MG63 (cell line): ENCODE results near the gene MS4A4A. TPM values are rescaled to one million over a fixed set of nuclear protein-coding genes. Genes with fewer than 3 reads are reported as not detected.
A peak's percentile ranks its signal among the peaks of the same experiment; 100 is the strongest.

ENCODE experiments used
- DNase-seq: peaks from one replicate; pipeline ENCODE4 v3.0.0-alpha.2; 2020
- H3K27me3 ChIP-seq: fragments of 250-450 bp; sonication (Bioruptor Pico); 2 replicates; pipeline ENCODE4 v1.5.1; 2020; ENCODE audit warnings: mild to moderate bottlenecking, moderate library complexity
- H3K36me3 ChIP-seq: fragments of 250-450 bp; sonication (Bioruptor Pico); 2 replicates; pipeline ENCODE4 v1.5.1; 2020; ENCODE audit warnings: mild to moderate bottlenecking, moderate library complexity
- H3K4me3 ChIP-seq: fragments of 250-450 bp; sonication (Bioruptor Pico); 2 replicates; pipeline ENCODE4 v1.5.1; 2020; ENCODE audit warnings: mild to moderate bottlenecking, moderate library complexity
- H3K9me3 ChIP-seq: fragments of 250-450 bp; sonication (Bioruptor Pico); 2 replicates; pipeline ENCODE4 v1.5.1; 2020; ENCODE audit warnings: mild to moderate bottlenecking, moderate library complexity
- total RNA-seq: library from RNA; depleted of rRNA; stranded (reverse); fragments of >200 nt; shearing (Covaris generic); gene quantifications from 2 replicates; pipeline ENCODE4 v1.2.3, GENCODE V29; 2014; ENCODE audit warnings: low replicate concordance; rRNA removed

The MS4A4A gene
- total RNA-seq, 1 experiment from 2014 or later, result not detected

DNA sequence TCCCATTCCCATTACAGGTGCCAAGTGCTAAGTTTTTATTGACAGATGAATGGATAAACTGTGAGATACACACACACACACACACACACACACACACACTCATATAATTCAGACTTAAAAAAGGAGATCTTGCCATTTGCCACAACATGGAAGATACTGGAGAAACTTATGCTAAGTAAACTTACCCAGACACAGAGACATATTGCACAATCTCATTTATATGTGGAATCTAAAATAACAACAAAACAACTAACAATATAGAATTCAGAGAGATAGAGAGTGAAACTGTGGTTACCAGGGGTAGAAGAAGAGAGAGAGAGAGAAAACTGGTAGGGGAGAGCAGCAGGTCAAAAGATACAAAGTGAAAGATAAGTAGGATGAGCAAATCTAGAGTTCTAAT is 48.0 kb downstream of the MS4A4A start:
- H3K4me3 ChIP-seq, result no peak overlapping the region
- no peak for DNase-seq
- no peaks in the 10 kb centered on the region for H3K27me3 ChIP-seq
- H3K36me3 ChIP-seq, result no peaks in the 10 kb centered on the region
- H3K9me3 ChIP-seq, result no peaks in the 10 kb centered on the region; the same call in 1 of the 2 replicates

DNA sequence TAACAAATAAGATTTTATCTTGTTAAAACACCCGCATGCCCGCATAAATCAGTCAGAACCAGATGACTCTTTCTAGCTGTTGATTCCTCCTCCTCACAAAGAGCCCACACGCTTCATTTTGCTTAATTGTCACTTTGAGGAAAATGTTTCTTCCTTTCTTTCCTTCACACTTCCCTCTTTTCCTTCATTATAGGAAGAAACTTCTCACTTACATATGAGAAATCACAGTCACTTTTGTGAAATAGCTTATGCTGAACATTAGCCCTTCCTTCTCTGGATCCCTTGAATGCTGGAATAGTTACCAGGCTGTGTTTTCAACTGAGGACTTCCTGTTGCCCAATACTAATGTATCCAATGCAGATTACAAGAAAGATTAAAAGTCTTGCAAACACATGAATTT is 52.4 kb downstream of the MS4A4A start:
- Histone ChIP-seq H3K36me3 (no peaks in the 10 kb centered on the region), H3K9me3 (no peaks in the 10 kb centered on the region), H3K4me3 (no peak overlapping the region), H3K27me3 (no peaks in the 10 kb centered on the region)
- DNase-seq, result no peak

DNA sequence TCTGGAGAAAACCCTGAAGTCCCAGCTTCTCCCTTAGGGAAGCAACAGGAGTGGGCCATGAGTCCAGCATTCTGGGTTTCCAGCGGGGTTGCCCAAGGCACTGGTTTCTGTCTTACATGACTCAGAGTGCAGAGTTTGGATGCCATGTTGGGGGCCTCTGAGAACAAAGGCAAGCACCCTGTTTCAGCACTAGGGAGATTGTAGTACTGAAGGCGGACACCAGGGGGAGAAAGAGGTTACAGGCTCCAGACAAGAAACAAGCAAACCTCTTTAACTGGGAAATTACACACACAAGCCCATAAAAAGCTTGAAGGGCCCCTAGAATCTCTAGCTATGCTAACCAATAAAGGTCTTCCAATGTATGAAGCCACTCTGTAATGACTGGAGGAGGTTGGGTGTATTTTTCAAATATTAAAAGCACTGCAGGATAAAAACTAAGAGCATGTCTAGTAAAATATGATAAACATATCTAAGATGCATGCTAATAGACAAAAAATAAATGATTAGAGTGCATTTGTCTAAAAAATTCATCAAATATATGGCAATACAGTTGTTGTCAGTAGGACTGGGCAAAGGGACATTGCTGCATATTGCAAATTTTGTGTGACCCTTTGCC is 53.6 kb downstream of the MS4A4A start:
- H3K4me3 ChIP-seq, result no peak overlapping the region
- DNase-seq, result peak; percentile 59

DNA sequence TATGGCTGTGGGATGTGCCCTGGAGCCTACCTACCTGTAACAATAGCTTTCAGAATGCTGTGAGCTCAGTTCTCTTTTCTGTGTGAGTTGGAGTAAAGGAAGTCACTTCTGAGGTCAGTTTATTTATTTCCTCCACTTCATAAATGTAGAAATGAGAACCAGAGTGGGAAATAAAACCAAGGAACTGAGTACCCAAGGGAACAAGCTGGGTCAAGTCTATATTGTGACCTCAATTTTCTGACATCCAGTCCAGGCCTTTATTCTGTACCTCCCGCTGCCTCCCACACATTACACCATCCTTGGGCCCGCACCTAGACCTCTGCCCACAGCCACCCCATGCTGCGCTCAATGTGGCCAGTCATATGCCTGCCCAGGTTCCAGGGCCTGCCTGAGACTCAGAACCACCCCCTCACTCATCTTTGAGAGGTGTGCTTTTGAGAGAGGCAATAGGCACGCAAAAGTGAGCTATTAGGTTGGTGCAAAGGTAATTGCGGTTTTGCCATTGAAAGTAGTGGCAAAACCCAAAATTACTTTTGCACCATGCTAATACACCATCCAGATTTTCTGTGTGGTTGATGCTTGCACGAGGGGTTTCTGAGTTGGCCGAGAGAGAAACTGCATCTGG is 56.4 kb downstream of the MS4A4A start:
- no peaks in the 10 kb centered on the region for H3K36me3 ChIP-seq
- H3K27me3 ChIP-seq, result no peaks in the 10 kb centered on the region
- no peak for DNase-seq
- no peaks in the 10 kb centered on the region for H3K9me3 ChIP-seq
- no peak overlapping the region for H3K4me3 ChIP-seq

More for the DNA sequence above, 53.6 kb downstream of the MS4A4A start:
- Histone ChIP-seq H3K9me3 (no peaks in the 10 kb centered on the region), H3K36me3 (no peaks in the 10 kb centered on the region), H3K27me3 (no peaks in the 10 kb centered on the region)

DNA sequence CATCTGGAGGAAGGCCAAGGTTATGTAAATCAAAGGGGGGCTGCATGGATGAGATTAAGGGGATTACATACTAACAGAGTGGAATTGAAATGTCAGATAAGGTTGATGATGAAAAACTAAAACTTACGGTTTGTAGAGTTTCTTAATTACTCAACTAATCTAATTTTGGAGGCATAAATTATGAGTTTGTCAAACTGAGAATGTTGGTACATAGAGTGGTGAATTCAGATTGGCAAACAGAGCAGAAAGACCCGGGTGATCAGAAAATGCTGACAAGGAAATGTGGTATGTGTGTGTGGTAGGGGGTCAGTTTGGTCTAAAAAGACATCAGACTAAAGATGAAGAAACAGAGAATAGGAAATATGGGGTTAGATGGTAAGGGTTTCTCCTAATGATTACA is 57.6 kb downstream of the MS4A4A start:
- no peak for DNase-seq
- no peak overlapping the region for H3K4me3 ChIP-seq
- H3K36me3 ChIP-seq, result no peaks in the 10 kb centered on the region
- no peaks in the 10 kb centered on the region for H3K9me3 ChIP-seq
- H3K27me3 ChIP-seq, result no peaks in the 10 kb centered on the region

DNA sequence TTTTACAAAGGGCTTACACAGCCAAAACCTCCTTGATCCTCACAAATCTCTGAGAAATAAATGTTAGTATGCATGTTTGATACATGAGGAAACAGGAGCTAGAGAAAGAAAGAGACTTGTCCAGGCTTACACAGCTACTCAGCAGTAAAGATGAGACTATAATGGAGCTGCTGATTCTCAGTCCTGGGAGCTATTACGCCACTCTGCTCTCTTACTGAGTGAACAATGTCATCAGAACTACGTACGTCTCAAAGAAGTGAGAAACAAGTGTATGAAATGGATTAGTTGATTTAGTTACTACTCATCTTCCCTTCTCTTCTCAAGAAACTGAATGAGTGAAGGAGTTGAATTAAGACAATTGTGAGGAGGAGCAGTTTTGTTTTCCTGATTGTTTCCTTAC is 58.9 kb downstream of the MS4A4A start:
- DNase-seq, result no peak
- H3K4me3 ChIP-seq, result no peak overlapping the region
- H3K36me3 ChIP-seq, result no peaks in the 10 kb centered on the region
- no peaks in the 10 kb centered on the region for H3K27me3 ChIP-seq
- H3K9me3 ChIP-seq, result no peaks in the 10 kb centered on the region

DNA sequence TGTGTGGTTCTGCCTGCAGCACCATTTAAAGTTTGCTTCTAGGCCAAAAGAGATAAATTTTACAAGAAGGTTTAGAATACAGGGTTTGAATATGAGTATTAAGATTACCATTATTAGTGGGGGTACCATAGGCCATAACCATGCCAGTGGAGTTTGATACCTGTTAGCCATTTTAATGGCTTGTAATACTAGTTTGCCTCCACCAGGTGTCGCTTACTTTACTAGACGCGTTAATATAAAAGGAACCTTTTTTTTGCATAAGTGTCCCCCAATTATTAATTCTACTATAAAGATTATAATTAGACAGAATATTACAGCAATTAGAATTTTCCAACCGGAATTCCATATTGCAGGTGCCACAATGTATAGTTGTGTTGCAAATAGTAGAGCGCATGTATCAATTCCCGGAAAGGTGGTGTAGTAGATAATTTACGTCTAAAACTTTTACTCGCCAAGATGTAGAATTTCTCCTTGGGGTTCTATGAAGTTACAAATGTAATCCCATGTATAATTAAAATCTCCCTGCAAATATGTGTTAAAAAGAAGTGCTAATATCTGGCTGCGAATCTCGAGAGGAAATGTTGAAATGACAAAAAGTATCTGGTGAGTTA is 62.7 kb downstream of the MS4A4A start:
- H3K4me3 ChIP-seq, result no peak overlapping the region
- H3K27me3 ChIP-seq, result no peaks in the 10 kb centered on the region
- no peaks in the 10 kb centered on the region for H3K9me3 ChIP-seq
- H3K36me3 ChIP-seq, result no peaks in the 10 kb centered on the region
- no peak for DNase-seq

DNA sequence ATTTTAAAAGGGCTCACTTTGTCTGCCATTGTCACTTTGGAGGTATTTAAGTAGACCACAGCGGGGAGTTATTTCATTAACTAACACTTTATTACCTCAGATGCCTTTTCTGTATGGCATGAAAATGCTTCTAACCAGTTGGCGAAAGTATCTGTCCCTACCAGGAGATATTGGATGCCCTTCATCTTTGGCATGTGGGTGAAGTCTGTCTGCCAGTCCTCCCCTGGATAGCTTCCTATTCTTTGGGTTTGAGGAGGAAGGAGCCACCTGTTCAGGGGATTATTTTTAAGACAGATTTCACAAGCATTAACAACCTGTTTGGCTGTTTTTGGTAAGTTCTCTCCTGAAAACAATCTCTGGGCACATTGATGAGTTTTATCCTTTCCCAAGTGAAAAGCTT is 63.7 kb downstream of the MS4A4A start:
- no peaks in the 10 kb centered on the region for H3K9me3 ChIP-seq
- H3K27me3 ChIP-seq, result no peaks in the 10 kb centered on the region
- DNase-seq, result no peak
- H3K4me3 ChIP-seq, result no peak overlapping the region
- no peaks in the 10 kb centered on the region for H3K36me3 ChIP-seq

DNA sequence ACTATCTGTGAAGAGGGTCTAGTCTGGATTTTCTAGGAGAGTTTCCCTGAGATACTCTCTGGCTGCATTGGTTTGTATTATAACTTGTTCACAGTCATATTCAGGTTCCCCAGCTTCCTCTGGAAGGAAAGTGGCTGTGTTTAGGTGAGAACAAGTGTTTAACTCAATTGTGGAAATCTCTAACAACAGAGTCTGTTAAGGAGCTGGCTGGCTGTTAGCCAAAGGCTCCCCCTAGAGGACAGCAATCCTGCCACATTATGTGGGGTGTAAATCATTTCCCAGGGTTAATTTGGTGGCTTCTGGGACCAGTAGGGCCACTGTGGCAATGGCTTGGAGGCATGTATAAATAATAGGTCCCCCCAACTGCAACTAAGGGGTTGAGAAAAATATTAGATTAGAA is 65.0 kb downstream of the MS4A4A start:
- no peaks in the 10 kb centered on the region for H3K9me3 ChIP-seq
- no peaks in the 10 kb centered on the region for H3K27me3 ChIP-seq
- H3K36me3 ChIP-seq, result no peaks in the 10 kb centered on the region
- peak; percentile 8 for DNase-seq
- no peak overlapping the region for H3K4me3 ChIP-seq

DNA sequence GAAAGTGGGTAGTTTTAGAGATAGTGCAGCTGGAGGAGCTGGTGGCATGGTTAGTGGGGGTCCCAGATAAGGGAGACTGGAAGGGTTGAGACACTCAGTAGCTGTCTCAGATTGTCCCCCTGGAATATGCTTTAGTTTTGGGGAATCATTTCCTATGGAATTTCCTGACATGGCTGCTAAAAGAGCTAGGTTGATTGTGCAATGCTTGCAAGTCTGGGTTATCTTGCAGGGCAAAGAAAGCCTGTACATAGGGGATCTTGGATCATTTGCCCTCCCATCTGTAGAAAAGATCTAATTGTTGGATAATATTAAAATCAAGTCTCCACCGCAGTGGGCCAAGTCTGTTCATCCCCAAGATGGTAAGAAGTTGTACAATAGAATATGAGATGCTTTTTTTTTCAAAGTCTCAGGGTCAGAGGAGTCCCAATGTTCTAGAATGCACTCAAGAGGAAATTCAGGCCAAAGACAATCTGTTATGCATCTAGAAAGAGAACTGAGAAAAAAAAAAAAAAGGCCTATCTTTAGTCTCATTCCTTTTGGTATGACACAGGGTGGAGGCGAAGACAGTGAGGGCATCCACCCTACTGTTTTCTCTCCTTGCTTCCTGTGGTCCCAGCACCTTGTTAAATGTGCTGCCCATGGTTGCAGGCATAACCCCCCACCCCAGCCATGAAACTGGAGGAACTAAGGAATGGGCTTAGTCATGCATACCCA is 66.8 kb downstream of the MS4A4A start:
- no peaks in the 10 kb centered on the region for H3K36me3 ChIP-seq
- H3K4me3 ChIP-seq, result no peak overlapping the region
- no peaks in the 10 kb centered on the region for H3K9me3 ChIP-seq
- no peaks in the 10 kb centered on the region for H3K27me3 ChIP-seq
- DNase-seq, result no peak

DNA sequence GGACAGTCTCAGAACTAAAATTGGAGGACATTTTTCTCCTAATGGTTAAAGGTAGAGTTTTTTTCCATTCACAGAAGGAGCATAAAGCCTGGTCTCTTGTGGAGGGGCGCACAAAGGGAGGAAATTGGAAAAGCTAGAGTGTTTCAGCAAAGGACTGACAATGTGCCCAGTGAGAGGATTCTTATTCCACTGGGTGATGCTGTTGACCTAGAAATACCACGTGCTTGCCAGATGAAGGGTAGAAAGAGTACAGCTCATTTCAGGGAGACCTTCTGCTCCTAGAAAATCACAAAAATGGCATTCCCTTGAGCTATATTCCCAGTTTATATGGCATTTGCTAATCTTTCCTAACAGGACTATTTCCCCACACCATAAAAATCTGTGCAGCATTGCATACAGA is 67.7 kb downstream of the MS4A4A start:
- Histone ChIP-seq H3K27me3 (no peaks in the 10 kb centered on the region), H3K4me3 (no peak overlapping the region), H3K36me3 (no peaks in the 10 kb centered on the region), H3K9me3 (no peaks in the 10 kb centered on the region)
- DNase-seq, result no peak

DNA sequence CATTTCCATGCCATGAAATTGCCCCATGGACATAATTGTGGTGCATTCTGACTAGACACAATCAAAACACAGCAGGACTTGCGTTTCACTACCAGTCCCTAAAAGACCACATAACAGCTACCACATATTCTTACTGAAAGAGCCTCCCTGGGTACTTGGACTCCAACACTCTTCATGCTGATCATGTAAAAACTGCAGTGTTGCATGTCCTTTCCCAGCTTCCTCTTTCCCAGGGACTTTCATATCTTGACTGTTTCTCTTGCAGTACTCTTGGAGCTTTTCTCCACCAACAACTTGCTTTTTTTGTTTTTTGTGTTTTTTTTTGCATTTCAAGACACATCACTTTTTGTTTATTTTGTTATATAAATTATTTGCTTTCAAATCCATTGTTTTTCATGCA is 69.5 kb downstream of the MS4A4A start:
- no peak overlapping the region for H3K4me3 ChIP-seq
- H3K27me3 ChIP-seq, result no peaks in the 10 kb centered on the region
- no peaks in the 10 kb centered on the region for H3K9me3 ChIP-seq
- DNase-seq, result no peak
- H3K36me3 ChIP-seq, result no peaks in the 10 kb centered on the region

DNA sequence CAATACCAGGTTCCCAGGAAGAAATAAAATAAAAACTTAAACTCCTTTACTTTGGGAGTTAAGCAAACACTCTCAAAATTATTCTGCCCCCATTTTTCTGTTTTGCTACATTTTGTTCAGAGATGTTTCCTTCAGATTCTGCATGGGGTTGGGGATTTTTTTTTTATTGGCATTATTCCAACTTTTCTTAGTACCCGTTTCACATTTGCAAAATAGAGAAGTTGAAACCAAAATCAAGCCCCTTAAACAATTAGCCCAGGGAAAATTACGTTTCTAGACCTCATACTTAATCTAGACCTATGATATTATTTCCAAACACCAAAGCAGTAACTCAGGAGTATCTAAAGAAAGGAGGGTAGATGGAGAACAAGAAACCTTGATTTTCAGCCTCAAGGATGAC is 77.3 kb downstream of the MS4A4A start:
- no peaks in the 10 kb centered on the region for H3K27me3 ChIP-seq
- no peak for DNase-seq
- H3K36me3 ChIP-seq, result no peaks in the 10 kb centered on the region

More for the DNA sequence above, 77.3 kb downstream of the MS4A4A start:
- Histone ChIP-seq H3K9me3 (no peaks in the 10 kb centered on the region), H3K4me3 (no peak overlapping the region)

Other genes starting within 250 kb of the MS4A4A start
- not detected in 2 replicates for gene OOSP2, start 240.3 kb upstream of the MS4A4A start, total RNA-seq
- not detected in 2 replicates for gene MS4A3, start 224.0 kb upstream of the MS4A4A start, total RNA-seq
- not detected in 2 replicates for gene MS4A2, start 192.0 kb upstream of the MS4A4A start, total RNA-seq
- gene MS4A6A, start 97.6 kb upstream of the MS4A4A start, total RNA-seq, result not detected in 2 replicates
- not detected in 2 replicates for gene MS4A4E, start 37.5 kb upstream of the MS4A4A start, total RNA-seq
- gene MS4A6E, start 46.6 kb downstream of the MS4A4A start, total RNA-seq, result not detected in 2 replicates
- gene MS4A7, start 97.9 kb downstream of the MS4A4A start, total RNA-seq, result not detected in 2 replicates
- gene MS4A14, start 115.8 kb downstream of the MS4A4A start, total RNA-seq, result not detected in 2 replicates
- gene MS4A5, start 148.9 kb downstream of the MS4A4A start, total RNA-seq, result not detected in 2 replicates
- not detected in 2 replicates for gene MS4A1, start 175.2 kb downstream of the MS4A4A start, total RNA-seq
- not detected in 2 replicates for gene MS4A12, start 212.1 kb downstream of the MS4A4A start, total RNA-seq
- not detected in 2 replicates for gene MS4A13, start 234.7 kb downstream of the MS4A4A start, total RNA-seq